Measurements from ENCODE around the gene PRPF8.

- TF ChIP-seq CTCF (IDR thresholded peaks at IDR 0.05) = no peak
- TF ChIP-seq EZH2 (IDR thresholded peaks at IDR 0.05; ENCODE audit: borderline replicate concordance, insufficient read depth, low read depth, low read length, poor library complexity, severe bottlenecking) = no peak
Observed at GRCh38 chr17:1612400-1612799, 72.3 kb downstream of the PRPF8 start.

Measured in B cell (primary cell).